ENCODE results near the gene OR14C36.
"Not testable (repeated sequence)": the region's sequence is repeated elsewhere in the genome, so short reads cannot be mapped to it uniquely, and the experiment has no call there.

Gene OR14C36, protein sequence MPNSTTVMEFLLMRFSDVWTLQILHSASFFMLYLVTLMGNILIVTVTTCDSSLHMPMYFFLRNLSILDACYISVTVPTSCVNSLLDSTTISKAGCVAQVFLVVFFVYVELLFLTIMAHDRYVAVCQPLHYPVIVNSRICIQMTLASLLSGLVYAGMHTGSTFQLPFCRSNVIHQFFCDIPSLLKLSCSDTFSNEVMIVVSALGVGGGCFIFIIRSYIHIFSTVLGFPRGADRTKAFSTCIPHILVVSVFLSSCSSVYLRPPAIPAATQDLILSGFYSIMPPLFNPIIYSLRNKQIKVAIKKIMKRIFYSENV

DNA sequence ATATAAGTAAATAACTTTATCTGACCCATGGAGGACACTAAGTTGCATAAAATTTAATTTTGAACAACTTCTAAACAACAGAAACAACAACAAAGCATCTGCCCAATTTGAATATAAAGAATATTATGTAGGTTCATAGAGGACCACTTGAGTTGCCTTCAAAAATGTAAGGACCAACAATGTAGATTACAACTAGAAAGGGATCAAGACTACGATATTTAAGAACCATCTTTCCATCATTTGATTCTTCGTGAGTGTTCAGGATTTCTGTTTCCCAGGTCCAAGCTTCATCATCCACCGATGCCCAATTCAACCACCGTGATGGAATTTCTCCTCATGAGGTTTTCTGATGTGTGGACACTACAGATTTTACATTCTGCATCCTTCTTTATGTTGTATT lies at the start of gene OR14C36:
Gene OR14C36, plus strand, starts transcription at position 301 of the 400 bp plus-strand sequence. Its CDS starts 0 bp downstream, at position 301.
- no peak for FAIRE-seq

DNA sequence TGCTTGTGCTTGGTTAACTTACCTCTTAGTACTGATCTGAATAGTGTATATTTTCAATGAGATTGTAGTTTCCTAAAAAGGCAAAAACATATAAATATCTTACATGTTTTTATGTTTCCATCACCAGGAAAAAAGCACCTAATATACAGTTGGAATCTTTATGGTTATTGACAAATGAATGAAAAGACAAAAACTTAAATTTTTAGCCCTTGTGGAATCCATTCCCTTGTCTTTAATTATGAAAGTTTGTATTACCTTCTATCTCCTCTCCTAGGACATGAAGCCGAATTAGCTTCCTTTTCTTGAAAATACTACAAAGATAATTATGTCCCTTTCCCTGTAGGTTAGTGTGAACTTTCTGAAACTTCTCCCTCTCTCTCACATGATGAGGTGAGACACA lies 45.3 kb upstream of the OR14C36 start, which contains the start of gene OR2T12:
Gene OR2T12, minus strand, starts transcription at position 101 of the 400 bp plus-strand sequence. CDS start 7,846 bp downstream, outside the sequence.
- FAIRE-seq, result no peak

DNA sequence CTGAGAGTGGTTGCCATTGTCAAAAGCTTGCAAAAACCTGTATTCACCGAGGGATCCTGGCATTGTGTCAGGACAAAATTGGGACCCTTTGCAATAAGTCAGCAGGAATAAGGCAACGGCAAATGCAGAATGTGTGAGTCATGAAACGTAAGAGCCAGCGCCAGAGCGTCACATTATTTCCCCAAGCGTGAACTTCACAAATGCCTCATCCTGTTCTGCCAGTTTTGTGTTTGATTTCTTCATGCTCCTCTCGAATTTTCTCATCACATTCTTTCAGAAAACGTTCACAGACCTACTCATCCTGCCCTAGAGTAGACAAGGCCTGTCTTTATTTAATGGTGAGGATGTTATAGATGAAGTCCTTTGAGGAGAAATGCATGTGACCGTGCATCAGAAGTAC lies 42.9 kb upstream of the OR14C36 start:
- FAIRE-seq, result not testable (repeated sequence)

DNA sequence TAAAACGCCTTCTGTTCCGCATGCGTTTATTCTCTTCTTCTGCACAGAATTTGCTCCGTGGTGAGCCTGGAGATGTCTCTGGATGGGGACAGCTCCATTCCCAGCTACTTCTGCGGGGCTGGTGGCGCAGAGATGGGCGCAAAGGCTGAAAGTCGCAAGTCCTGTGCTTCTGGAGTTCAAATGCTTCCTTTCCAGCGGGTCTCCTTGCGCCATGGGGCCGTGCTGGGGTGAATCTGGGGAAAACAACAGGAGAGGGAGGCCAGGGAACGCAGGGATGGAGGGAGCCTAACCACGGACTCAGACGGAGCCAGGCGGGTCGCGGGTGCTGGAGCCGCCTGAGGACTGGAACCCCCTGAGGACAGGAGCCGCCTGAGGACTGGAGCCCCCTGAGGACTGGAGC lies 42.5 kb upstream of the OR14C36 start:
- no peak for FAIRE-seq

DNA sequence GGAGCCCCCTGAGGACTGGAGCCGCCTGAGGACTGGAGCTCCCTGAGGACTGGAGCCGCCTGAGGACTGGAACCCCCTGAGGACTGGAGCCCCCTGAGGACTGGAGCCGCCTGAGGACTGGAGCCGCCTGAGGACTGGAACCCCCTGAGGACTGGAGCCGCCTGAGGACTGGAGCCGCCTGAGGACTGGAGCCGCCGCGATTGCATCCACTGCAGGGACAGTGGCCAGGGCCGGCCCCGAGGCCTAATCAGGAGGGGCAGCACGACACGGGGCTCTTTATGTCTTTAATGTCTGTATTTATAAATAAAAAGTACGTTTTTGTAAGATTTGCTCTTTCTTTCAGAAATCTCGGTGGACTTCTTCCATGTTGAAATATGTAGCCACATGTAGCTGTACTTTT lies 41.8 kb upstream of the OR14C36 start:
- FAIRE-seq, result not testable (repeated sequence)

DNA sequence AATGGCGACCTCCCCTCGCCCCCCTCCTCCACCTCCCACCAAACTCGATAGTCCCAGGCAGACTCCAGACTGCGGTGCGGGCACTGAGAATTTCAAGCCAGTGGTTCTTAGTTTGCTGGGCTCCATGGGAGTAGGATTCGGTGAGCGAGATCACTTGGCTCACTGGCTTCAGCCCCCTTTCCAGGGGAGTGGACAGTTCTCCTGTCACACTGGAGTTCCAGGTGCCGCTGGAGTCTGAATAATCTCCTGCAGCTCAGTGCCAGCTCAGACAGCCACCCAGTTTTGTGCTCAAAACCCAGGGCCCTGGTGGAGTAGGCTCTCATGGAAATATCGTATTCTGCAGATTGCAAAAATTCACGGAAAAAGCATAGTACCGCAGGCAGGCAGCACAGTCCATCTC lies 31.8 kb upstream of the OR14C36 start:
- no peak for FAIRE-seq

DNA sequence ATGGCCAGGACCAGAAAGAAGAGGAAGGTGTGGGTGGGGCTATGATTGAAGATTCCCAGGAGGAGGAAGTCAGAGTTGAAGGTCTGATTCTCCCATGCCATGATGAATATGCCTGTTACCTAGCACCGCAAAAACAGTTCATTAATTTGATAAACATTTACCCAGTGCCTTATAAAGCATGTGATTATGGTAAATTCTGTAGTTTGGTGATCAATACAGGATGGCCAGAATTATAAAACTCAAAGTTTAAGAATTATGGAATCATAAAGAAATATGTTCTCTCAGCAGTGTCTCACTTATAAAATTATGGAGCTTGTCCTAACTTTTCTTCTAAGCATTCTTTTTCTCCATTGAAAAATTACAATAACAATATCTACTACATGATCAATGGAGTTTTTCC lies 24.1 kb upstream of the OR14C36 start, which contains the start of gene OR2M7:
Gene OR2M7, minus strand, starts transcription at position 101 of the 400 bp plus-strand sequence. Its CDS starts 0 bp downstream, at position 101.
- FAIRE-seq, result no peak

DNA sequence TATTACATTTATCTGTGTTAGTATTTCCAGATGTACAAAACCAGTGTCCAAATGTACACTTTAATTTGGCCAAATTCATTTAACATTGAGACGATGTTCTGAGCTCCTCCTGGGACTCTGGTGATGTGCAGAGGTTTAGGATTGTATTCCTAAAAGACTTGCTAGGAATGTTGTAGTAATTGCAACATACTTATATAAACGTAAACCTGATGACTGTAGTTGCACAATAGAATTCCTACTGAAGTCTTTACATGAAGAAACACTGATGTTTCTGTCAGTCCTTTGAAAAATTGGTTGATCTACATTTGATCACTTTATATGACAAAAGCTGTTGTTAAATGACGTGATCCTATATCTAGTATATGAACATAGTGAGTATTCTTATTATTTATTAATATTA lies 5.1 kb upstream of the OR14C36 start:
- FAIRE-seq, result no peak

DNA sequence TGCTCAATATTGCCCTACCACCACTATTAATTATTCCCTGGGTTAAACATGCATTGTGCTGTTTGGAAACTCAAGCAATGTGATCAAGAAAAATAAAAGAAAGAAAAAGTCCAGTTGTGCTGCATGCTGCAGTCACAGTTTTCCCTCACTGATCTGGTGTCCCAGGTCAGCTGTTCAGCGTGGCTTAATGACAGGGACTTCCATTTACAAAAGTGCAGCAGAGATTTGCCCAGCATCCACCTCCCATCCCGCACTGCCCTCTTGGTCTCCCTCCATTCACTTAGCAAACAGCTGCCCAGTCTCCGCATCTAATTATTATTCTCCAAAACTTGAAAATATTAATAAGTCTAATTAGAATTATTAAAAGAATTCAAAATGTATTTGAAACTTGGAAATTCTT lies 10.8 kb downstream of the OR14C36 start:
- no peak for FAIRE-seq

DNA sequence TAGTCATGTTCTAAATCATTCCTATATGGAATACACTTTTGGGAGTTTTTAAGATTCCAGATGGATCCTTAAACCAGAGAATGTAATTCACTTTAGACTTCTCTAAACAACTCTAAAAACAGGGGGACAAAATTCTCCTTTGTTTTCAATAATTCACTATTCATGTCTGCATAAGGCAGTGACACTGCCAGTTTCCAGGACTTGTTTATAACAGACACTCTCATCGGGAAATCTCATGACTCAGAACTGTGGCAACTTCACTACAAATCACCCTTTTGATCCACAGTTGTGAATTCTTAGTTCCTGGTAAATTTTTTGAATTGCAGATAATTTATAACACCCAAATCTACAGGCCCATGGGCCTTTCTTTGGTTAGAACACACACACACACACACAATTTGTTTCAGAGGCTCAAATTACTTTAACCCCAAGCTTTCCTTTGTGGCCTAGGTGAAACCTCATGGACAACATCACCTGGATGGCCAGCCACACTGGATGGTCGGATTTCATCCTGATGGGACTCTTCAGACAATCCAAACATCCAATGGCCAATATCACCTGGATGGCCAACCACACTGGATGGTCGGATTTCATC lies 12.6 kb downstream of the OR14C36 start, which contains the start of gene OR2T4:
Gene OR2T4, plus strand, starts transcription at position 545 of the 595 bp plus-strand sequence. Its CDS starts 0 bp downstream, at position 545.
- FAIRE-seq, result no peak

DNA sequence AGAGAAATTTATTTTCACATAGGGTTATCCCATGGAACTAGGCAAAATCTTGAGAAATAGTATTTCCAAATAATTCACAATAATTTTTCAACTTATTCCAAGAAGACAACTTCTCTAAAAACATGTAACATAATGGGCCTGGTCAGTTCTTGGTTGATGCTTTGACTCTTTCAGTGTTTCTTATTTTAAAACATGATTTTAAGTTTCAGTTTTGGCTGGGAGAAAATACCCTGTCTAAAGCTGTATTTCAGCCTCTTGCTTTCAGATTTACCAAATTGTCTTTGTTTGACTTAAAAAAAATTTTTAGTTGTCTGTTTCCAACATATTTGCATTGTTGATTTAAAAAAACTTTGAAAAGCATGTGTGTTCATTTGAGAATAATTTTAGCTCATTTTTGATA lies 18.0 kb downstream of the OR14C36 start:
- no peak for FAIRE-seq

DNA sequence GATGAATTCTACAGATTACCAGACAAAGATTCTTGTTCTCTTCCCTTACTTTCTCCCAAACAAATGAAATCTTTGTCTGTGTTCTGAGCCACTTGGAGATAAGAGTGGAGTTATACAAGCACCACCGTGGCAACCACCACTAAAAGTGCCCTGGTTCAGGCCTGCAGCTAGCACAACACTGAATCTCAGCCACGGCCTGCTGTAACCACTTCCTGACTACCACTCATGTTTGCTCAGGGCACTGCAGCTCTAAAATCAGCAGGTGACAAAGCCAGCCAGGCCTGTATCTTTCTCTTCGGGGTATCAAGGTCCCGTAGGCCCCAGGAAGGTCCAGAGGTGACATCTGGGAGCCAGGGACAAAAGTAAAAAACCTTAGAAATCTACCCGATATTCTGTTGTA lies 23.8 kb downstream of the OR14C36 start:
- FAIRE-seq, result no peak

DNA sequence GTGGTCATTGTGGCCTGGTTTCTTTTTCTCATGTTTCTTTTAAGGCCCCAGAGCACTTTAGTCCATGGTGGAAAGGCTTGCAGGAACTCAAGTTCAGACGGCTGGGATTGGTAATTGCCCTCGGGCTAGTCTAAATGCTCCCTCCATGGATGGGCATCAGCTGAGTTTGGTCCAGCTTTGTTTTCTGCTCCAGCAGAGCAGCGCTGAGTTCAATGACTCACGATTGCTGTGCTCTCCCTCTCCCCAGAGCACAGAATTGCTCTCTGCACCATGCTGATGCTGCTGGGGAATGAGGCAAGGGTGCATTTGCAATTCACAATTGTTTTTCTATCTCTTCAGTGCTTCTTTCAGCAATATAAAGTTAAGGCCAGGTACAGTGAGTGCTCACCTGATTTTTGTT lies 25.2 kb downstream of the OR14C36 start:
- FAIRE-seq, result no peak

DNA sequence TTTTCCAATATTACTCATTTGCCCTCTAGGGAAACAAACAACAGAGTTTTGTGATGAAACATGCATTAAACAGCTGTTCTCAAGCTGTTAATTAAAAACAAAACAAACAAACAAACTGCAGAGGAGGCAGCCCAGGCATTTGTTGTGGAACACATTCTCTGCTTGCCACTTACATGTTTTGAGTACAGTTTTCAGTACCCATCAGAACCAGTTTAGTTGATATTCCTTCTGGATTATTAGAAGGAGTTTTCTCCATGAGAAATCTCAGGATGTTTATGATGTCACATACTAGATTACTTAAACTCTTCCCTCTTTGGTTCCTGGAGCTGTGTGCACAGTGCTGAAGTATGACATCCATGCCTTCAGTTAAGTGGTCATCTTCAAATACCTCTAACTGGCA lies 26.9 kb downstream of the OR14C36 start, which contains the start of gene OR2T6:
Gene OR2T6, plus strand, starts transcription at position 301 of the 400 bp plus-strand sequence. CDS start 11,863 bp downstream, outside the sequence.
- no peak for FAIRE-seq

DNA sequence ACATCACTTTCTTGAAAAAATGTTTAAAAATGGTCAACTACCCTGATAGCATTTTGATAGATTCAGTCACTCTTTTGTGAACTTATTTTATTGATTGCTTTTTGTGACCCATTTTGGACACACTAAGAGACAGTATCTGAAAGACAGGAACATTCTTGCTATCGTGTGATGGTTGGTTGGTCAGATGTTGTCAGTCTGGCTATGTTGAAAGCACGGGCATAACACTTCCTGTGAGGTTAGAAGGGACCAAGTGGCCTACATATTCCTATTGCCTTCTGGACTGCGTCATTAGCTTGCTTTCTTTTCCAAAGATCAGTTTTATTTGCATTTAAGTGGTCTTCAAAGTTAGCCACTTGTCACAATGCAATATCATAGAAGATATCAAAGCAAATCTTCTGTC lies 28.3 kb downstream of the OR14C36 start:
- FAIRE-seq, result no peak

DNA sequence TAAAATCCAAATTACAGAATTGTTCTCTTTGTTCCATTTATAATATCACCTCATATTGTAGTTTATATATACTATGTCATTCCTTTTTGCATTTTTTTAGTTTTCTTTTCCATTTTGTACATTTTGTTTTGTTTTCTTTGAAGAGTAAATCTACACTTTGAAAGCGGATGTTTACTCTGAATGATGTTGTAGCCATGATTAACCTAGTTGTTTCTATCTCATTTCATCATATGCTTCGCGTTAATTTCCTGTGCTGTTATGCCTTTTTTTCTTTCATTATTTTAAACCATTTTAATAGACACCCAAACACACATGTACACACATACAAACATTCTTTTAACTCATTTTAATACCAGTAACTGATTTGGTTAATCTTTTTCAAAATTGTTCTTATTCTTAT lies 32.3 kb downstream of the OR14C36 start:
- FAIRE-seq, result no peak

DNA sequence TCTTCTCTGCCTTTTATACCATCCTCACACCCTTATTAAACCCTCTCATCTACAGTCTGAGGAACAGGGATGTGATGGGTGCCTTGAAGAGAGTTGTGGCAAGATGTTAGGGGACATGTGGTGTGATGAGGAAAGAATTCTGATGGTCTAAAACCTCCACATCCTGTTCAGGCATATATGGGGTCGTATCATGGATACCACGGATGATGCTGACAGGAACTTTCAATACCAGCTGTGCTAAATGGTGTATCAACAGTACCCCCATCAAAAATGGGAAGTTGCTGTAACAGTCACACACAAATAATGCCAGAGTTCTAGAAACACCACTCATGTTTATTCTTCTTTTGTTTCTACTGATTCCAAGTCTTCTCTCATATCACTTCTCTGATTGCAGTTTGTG lies 39.9 kb downstream of the OR14C36 start:
- no peak for FAIRE-seq

DNA sequence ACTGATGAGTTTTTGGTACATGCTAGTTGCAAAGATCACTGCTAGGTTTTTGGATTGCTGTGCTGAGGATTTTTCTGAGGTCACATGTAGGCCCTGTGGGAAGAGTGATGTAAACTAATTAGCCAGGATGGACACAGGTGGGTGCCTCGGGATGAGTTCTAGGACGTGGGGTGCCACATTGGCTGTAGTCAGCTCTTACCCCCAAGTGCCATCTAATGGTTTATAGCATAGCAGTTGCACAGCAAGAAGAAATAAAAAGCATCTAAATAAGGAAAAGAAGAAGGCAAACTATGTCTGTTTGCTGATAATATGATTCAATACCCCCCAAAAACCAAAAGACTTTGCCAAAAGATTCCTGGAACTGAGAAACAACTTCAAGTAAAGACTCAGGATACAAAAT lies 44.5 kb downstream of the OR14C36 start:
- no peak for FAIRE-seq
